ENCODE measurements around the gene HSPA4L.

The HSPA4L gene

DNA sequence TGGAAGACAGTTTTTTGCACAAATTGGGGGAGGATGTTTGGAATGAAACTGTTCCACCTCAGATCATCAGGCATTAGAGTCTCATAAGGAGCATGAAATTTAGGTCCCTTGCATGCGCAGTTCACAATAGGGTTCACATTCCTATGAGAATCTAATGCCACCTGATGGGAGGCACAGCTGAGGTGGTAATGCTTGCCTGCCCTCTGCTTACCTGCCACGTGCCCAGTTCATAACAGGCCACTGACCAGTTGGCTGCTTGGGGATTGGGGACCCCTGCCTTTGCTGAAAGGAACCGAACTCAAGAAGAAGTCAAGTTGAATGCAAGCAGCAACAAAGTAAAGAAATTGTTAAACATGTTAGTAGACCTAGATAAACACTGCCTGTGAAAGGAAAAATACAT, 4.6 kb upstream of the HSPA4L start:
- no peak for DNase-seq (ENCODE audit: low spot score)
- TF ChIP-seq, protein P1, sequence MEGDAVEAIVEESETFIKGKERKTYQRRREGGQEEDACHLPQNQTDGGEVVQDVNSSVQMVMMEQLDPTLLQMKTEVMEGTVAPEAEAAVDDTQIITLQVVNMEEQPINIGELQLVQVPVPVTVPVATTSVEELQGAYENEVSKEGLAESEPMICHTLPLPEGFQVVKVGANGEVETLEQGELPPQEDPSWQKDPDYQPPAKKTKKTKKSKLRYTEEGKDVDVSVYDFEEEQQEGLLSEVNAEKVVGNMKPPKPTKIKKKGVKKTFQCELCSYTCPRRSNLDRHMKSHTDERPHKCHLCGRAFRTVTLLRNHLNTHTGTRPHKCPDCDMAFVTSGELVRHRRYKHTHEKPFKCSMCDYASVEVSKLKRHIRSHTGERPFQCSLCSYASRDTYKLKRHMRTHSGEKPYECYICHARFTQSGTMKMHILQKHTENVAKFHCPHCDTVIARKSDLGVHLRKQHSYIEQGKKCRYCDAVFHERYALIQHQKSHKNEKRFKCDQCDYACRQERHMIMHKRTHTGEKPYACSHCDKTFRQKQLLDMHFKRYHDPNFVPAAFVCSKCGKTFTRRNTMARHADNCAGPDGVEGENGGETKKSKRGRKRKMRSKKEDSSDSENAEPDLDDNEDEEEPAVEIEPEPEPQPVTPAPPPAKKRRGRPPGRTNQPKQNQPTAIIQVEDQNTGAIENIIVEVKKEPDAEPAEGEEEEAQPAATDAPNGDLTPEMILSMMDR (IDR thresholded peaks at IDR 0.05; ENCODE audit: extremely low read depth, missing control alignments), result no peak

DNA sequence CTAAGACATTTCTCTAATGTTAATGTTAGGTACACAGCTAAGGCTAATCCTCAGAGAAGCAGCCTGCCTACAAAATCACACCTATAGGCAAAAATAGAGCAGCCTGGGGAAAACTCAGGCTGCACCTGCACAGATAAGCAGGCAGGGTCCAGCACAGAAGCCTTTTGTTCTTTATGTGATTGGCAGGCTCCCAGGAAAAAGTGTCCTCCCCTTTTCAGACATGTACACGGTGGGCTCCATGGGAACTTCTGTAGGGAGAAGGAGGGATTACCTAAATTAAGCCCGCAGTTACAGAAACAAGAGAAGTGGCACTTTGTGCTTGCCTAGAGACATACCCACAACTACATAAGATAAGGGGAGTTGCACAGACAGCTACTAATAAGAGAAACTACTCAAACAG, 4.0 kb upstream of the HSPA4L start:
- TF ChIP-seq, protein P1 (IDR thresholded peaks at IDR 0.05; ENCODE audit: extremely low read depth, missing control alignments), result no peak
- DNase-seq (ENCODE audit: low spot score), result no peak

DNA sequence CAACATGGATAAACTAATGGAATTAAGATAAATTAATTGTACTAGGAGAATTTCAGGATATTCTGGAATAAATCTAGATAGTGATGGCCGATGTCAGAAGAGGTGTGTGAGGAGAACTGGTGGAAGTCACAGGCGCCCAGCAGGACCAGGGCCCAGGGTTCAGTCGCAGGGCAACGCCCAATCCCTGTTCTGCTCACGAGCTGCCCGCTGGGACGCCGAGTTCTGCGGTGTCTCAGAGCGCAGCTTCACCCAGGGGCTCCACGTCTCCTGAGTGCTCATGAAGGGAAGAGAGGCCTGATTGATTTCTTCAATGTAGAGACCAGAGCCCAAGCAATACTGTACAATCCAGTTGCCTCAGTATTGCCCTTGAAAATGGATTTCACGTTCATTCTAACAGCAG, 1.5 kb upstream of the HSPA4L start:
- no peak for DNase-seq (ENCODE audit: low spot score)
- TF ChIP-seq, protein P1 (IDR thresholded peaks at IDR 0.05; ENCODE audit: extremely low read depth, missing control alignments), result no peak

DNA sequence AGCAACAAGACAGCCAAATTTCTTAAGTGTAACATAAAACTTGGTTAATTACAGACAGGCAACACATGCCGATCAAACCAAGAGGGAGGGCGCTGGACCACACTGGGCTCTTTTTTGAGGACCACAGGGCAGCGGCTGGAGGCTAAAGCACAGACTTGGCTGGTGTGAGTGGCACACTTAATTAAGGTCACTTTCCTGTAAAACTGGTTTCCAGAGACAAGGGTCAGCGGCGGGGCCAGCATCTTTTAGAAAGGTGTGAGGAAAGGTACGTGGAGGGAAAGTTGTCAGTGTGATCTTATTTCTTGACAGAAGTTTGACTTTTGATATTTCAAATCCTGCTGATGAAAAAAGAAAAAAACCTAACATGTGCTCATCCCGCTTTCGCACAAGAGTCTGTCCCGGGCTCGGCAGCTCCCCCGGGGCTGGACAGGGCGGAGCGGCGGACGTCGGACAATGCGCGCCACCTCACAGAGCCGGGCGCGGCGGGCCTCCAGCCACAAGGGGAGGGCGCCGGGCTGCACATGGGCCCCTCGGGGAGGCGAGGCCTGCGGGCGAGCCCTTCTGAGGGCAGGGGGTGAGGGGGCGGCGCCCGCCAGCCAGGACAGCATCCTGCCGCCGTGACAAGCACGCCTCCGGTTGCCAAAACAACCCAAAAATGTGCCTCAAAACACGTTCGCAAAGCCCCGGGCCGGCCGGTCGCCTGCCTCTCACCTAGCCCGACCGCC, 660 bp upstream of the HSPA4L start:
- DNase-seq (ENCODE audit: low spot score), result no peak
- TF ChIP-seq, protein P1 (IDR thresholded peaks at IDR 0.05; ENCODE audit: extremely low read depth, missing control alignments), result no peak

DNA sequence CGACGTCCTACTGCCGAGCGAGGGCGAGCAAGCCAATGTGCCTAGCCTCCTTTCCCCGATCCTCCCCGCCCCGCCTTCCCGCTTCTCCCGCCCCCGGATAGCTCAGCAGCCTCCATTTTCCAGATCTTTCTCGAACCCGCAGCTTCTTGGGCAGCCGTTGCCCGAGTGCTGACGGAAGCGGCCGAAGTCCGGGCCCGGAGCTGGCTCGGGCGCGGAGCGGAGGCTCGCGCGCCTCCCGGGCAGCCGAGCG, 172 bp upstream of the HSPA4L start:
- peak; percentile 95 for DNase-seq (ENCODE audit: low spot score)
- TF ChIP-seq, protein P1 (IDR thresholded peaks at IDR 0.05; ENCODE audit: extremely low read depth, missing control alignments), result no peak

DNA sequence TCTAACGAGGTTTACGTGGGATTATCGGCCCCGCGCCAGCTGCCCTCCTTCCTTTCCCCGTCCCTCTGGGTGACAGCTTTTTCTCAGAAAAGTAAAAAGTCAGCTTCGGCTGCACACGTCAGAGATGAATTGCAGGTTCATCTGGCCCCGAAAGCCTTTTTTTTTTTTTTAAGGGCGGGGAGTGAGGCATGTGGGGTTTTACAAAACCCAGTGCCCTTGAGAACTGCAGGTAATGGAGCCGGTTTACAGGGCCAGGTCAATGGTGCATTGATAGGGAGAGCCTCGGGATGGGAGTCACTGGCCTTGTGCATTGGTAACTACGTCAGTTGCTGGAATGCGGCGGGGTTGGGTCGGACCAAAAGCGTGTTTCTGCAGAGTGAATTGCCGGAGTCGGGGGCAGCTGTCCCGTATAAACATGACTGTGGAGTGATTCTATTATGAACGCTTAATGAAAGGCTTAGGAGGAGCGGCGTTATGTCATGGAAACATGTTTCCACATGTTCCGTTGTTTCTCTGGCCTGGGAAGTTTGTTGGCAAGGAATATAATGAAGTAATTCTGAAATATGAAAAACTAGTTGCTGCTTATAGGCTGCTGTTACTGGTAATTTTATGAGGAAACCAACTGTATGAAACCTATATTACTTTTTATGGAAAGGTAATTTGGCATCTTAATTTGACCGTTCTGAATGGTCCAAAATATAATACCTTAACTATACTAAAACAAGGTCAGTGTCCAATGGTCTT, 1.1 kb downstream of the HSPA4L start:
- peak; percentile 50 for DNase-seq (ENCODE audit: low spot score)

More for the DNA sequence above, 1.1 kb downstream of the HSPA4L start:
- TF ChIP-seq, protein P1 (IDR thresholded peaks at IDR 0.05; ENCODE audit: extremely low read depth, missing control alignments), result no peak

Data from GM20000 (cell line).